VCaP (cell line): ENCODE results near the gene POLR2E.
"Not testable (repeated sequence)": the region's sequence is repeated elsewhere in the genome, so short reads cannot be mapped to it uniquely, and the experiment has no call there.

Experiments
- H3K27ac ChIP-seq: fragments of 450-650 bp; 2 replicates; pipeline ENCODE4 v1.5.1; 2017
- CTCF ChIP-seq: fragments of 450-650 bp; conservative IDR thresholded peaks from 2 replicates; pipeline ENCODE4 v1.5.1; 2017; ENCODE audit warnings: mild to moderate bottlenecking, moderate library complexity

The POLR2E gene

GRCh38 chr19:1130771-1131717, 35.9 kb upstream of the POLR2E start:
- peak overlapping the region; percentile 72 for H3K27ac ChIP-seq
- no peak for TF ChIP-seq CTCF

- no peak for TF ChIP-seq CTCF
- H3K27ac ChIP-seq, result no peak overlapping the region
Measured at GRCh38 chr19:1129535-1129934, 34.4 kb upstream of the POLR2E start.

- not testable (repeated sequence) for H3K27ac ChIP-seq
Measured at GRCh38 chr19:1129084-1129483, 33.9 kb upstream of the POLR2E start.

- no peak overlapping the region for H3K27ac ChIP-seq
- TF ChIP-seq CTCF, result no peak
Measured at GRCh38 chr19:1128106-1128505, 32.9 kb upstream of the POLR2E start.

- no peak overlapping the region for H3K27ac ChIP-seq
Measured at GRCh38 chr19:1126984-1127760, 32.0 kb upstream of the POLR2E start.

GRCh38 chr19:1125601-1126467, 30.7 kb upstream of the POLR2E start:
- no peak overlapping the region for H3K27ac ChIP-seq
- no peak for TF ChIP-seq CTCF

More at GRCh38 chr19:1126984-1127760, 32.0 kb upstream of the POLR2E start:
- TF ChIP-seq CTCF, result no peak

- TF ChIP-seq CTCF, result no peak
- H3K27ac ChIP-seq, result no peak overlapping the region
Measured at GRCh38 chr19:1123885-1124677, 28.9 kb upstream of the POLR2E start.
